OCI-LY1 (cell line): ENCODE data around the gene C1QC.

ENCODE experiments used
- CTCF ChIP-seq: fragments of 200-600 bp; sonication (generic), shearing (Covaris generic); IDR thresholded peaks from 2 replicates; pipeline ENCODE4 v1.5.1; 2017; ENCODE audit warnings: mild to moderate bottlenecking, antibody characterized with exemption, low read length, moderate library complexity, mixed read lengths
- EZH2 ChIP-seq: fragments of 200-600 bp; sonication (generic), shearing (Covaris generic); IDR thresholded peaks from 2 replicates; pipeline ENCODE4 v1.8.0; 2017; ENCODE audit warnings: borderline replicate concordance, mixed run types, mild to moderate bottlenecking, antibody characterized with exemption, low read length, moderate library complexity, mixed read lengths

- no peak for TF ChIP-seq EZH2
- TF ChIP-seq CTCF = no peak
Measured at GRCh38 chr1:22639286-22639685, 4.1 kb upstream of the C1QC start.
